Stimulated activated CD4-positive, alpha-beta T cell treated with anti-CD3 and anti-CD28 coated beads, TNF-alpha, amount 100 ng/mL, for 1 hour (primary cell): Measurements from ENCODE around the gene ANKRD33.

Experiments used
- DNase-seq, 3 donors: peaks; one replicate each; pipeline ENCODE4 v3.0.0-alpha.2; 2020; ENCODE audit warnings: low read depth in 3 of 3, low spot score in 1 of 3

The ANKRD33 gene

DNA sequence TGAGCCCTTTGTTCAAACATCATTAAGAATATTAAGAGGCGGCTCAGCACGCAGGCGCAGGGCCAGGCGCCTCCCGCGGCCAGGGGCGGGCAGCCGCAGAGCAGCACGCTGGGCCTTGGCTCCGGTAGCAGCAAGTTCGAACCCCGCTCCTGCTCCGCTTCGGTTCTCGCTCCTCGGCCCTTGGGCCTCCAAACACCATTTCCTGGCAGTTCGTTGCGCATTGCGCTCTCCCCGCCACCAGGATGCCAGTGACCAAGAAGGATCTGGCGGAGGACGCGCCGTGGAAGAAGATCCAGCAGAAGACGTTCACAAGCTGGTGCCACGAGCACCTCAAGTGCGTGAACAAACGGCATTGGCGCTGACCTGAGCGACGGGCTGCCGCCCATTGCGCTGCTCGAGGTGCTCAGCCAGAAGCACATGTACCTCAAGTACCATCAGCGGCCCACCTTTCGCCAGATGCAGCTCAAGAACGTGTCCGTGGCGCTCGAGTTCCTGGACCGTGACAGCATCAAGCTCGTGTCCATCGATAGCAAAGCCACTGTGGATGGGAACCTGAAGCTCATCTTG is 12.5 kb downstream of the ANKRD33 start:
- DNase-seq = no peak

DNA sequence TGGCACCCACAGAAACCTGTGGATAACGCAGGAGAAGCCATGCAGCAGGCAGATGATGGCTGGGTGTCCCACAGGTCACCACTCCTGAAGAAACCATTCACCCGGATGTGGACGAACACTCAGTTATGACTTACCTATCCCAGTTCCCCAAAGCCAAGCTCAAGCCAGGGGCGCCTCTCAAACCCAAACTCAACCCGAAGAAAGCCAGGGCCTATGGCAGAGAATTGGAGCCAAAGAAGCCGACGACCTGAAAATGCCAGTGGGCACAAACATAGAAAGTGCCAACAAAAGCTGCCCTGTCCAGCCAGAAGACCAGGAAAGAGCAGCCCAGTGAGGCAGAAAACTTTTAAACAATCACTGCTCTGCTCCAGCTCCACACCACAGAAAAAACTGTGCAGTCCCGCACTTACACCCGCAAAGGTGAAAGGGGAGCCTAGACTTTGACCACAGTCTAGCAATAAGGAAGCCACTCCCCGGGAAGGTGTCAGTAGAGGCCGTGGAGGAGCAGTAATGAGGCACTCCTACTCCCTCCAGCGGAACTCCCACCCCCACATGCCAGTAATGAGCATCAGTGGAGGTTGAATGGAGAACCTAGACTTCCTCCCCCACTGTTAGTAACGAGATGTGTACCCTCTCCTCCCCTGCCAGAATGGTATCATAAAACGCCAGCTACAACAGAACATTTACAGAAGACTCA is 13.4 kb downstream of the ANKRD33 start:
- DNase-seq = no peak

- no peak for DNase-seq
Observed at GRCh38 chr12:51901881-51902280, 14.0 kb downstream of the ANKRD33 start.

- no peak for DNase-seq
Observed at GRCh38 chr12:51904951-51905470, 17.1 kb downstream of the ANKRD33 start.

DNA sequence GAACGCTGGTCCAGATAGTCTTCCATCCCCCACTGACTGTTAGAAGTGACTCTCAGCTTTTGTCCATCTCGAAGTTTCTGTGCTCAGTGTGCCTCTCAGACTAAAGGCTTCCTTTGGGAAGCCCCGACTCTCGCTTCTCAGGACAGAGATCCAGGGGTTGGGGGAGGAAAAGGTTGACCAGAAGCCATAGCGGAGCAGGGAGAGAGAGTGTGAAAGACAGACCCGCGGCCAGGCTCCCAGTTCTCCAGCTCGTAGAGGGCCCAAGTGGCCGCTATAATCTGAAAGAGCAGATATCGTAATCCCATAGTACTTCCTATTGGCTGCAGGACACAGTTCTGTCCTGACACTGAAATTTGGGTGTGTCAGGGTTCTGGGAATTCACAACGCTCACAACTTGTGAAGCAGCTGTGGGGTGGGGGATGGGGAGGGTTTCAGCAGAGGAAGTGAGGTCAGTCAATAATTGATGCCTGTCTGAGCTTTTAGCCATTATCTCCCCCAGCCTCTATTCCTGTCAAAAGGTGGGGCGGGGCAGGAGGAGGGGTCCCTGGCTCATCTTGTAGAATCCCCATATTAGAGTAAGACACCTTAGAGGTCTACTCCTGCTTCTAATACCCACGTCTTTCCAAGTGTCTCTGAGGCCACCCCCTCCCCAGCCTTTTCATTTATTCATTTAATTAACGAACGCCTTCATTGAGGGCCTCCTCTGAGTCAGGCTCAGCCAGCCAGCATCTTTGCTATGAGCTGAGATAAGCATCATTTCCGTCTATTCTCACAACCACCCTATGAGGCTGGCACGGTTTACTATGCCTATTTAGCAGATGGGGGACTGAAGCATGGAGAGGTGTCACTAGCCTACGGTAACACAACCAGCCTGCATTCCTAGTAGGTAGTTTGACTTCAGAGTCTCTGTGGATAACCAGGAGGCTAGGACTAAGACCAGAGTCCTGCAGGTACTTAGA is 17.8 kb downstream of the ANKRD33 start:
- DNase-seq = no peak

GRCh38 chr12:51906430-51907082 is 18.7 kb downstream of the ANKRD33 start:
- DNase-seq = no peak

DNA sequence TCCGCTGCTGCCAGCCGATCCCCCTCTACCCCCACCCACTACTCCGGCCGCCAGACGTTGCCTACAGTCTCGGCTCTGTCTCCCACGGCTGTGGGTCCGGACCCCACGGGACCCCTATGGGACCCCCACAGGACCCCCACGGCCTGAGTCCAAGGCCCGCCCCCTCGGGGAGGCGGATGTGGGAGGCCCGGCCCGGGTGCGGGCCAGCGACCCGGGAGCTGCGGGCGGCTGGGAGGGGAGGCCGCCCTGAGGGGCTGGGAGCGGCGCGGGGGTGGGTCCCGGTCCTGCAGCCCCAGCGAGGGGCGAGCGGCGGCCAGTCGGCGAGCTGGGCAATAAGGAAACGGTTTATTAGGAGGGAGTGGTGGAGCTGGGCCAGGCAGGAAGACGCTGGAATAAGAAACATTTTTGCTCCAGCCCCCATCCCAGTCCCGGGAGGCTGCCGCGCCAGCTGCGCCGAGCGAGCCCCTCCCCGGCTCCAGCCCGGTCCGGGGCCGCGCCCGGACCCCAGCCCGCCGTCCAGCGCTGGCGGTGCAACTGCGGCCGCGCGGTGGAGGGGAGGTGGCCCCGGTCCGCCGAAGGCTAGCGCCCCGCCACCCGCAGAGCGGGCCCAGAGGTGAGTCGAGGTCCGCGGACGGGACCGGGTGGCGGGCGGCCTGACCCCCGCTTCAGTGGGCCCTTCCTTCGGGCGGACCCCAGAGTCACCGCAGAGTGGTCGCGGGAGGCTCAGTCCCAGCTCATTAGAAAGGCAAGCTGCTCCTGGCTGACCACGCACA is 19.4 kb downstream of the ANKRD33 start, which contains the start of gene ACVRL1:
TSS of gene ACVRL1 (plus strand) at position 422 of the 773 bp plus-strand sequence. CDS start 4,971 bp downstream, outside the sequence.
- no peak for DNase-seq

DNA sequence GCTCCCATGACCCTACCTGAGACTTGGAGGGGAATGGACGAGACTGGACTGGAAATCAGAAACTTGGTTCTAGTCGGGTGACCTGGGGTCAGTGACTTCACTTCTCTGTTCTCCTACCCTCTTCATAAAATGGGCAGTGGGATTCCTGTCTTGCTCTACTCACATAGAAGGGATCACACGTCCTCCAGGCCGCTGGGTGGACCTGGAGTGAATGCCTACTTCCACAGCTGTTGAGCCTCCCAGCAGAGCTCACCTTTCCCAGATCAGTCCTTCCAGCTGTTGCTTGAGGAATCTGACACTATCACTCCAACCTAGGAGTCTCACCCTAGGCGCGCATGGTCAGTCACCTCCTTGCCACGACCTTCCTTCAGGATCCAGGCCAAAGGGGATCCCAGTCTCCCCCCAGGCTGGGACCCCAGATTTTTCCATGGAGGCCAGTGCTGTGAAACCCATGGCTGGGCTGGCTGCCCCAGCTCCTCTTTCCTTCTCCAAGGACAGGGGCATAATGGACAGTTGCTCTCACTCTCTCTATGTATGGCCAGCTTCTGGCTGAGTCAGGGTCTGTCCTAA is 20.0 kb downstream of the ANKRD33 start:
- DNase-seq = no peak

DNA sequence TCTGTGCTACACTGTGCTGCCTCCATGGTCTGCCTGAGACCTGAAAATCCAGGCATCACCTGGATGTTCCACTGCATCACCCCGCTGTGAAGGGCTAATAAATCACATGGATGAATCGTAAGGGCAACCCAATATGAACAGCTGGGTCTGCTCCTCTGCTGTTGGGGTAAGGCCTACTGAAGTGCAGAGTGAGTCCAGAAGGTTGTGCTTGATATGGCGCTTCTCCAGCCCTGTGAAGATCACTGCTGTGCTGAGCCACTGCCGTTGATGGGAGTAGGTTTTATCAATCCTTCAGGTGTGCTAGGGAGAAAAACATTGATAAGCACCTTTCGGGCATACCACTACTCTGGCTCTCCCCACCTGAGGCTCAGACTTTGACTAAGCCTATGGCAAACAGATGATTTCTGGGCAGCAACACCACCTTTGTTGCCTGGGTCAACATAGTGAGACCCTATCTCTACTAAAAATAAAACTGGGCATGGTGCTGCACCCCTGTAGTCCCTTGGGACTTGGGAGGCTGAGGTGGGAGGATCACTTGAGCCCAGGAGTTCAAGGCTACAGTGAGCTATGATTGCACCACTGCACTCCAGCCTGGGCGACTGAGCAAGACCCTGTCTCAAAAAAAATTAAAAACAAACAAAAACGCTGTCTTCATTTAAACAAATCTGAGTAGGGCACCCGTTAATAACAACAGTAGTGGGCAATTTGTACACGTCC is 21.1 kb downstream of the ANKRD33 start:
- no peak for DNase-seq

GRCh38 chr12:51910168-51910567 is 22.3 kb downstream of the ANKRD33 start:
- no peak for DNase-seq

GRCh38 chr12:51910691-51911090 is 22.8 kb downstream of the ANKRD33 start:
- DNase-seq = no peak

GRCh38 chr12:51911307-51911706 is 23.4 kb downstream of the ANKRD33 start:
- DNase-seq = no peak

- no peak for DNase-seq
Observed at GRCh38 chr12:51911788-51912711, 24.1 kb downstream of the ANKRD33 start.

DNA sequence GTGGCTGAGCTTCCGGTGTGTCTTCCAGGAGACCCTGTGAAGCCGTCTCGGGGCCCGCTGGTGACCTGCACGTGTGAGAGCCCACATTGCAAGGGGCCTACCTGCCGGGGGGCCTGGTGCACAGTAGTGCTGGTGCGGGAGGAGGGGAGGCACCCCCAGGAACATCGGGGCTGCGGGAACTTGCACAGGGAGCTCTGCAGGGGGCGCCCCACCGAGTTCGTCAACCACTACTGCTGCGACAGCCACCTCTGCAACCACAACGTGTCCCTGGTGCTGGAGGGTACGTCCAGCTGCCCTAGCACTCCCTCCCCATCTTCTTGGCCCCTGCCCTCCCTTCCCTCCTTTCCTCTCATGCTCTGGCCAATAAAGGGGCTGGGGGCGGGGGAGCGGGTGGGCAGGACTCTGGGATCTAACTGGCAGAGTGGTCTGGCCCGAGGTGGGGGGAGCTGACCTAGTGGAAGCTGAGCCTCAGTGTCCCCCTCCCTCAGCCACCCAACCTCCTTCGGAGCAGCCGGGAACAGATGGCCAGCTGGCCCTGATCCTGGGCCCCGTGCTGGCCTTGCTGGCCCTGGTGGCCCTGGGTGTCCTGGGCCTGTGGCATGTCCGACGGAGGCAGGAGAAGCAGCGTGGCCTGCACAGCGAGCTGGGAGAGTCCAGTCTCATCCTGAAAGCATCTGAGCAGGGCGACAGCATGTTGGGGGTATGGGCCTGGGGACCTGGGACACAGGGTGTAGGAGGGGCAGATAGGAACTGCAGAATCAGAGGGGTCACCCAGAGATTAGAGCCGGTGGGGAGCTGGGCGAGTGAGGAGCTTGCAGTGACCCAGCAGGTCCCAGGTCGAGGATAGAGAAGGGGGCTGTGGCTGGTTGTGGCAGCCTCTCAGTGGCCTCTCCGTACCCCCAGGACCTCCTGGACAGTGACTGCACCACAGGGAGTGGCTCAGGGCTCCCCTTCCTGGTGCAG is 25.4 kb downstream of the ANKRD33 start:
- no peak for DNase-seq

- no peak for DNase-seq
Observed at GRCh38 chr12:51914034-51914923, 26.4 kb downstream of the ANKRD33 start.

DNA sequence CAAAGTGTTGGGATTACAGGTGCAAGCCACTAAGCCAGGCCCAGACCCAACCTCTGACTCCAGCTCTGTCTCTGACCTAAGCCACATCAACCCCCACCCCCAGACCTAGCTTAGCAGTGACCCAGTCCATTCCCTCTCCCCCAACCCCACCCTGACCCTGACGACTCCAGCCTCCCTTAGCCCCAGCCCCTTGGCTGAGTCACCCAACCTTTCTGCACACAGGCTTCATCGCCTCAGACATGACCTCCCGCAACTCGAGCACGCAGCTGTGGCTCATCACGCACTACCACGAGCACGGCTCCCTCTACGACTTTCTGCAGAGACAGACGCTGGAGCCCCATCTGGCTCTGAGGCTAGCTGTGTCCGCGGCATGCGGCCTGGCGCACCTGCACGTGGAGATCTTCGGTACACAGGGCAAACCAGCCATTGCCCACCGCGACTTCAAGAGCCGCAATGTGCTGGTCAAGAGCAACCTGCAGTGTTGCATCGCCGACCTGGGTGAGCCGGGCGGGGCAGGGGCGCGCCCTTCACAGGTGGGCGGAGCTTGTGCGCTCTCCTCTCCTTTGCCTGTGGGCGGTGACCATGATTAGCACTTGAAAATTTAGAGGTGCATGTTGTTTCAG is 27.2 kb downstream of the ANKRD33 start:
- DNase-seq = no peak
